AG09319 (cell line): ENCODE results near the gene CUL7.
"Not testable (repeated sequence)": the region's sequence is repeated elsewhere in the genome, so short reads cannot be mapped to it uniquely, and the experiment has no call there.

ENCODE experiments used
- DNase-seq: peaks from one replicate; pipeline ENCODE4 v3.0.0-alpha.2; 2010; ENCODE audit warnings: low read depth; ENCODE audit errors: extremely low read depth
- CTCF ChIP-seq: IDR thresholded peaks from 2 replicates; pipeline ENCODE4 v1.5.1; 2011; ENCODE audit warnings: low read depth, mild to moderate bottlenecking, inconsistent platforms, low read length, moderate library complexity

The CUL7 gene

GRCh38 chr6:43054206-43054943 lies 724 bp upstream of the CUL7 start:
- no peak for TF ChIP-seq CTCF
- DNase-seq = no peak

GRCh38 chr6:43052842-43053544 lies 658 bp downstream of the CUL7 start:
- no peak for TF ChIP-seq CTCF
- no peak for DNase-seq

GRCh38 chr6:43052225-43052841 lies 1.3 kb downstream of the CUL7 start:
- no peak for DNase-seq
- no peak for TF ChIP-seq CTCF

- TF ChIP-seq CTCF = no peak
These were observed 2.7 kb downstream of the CUL7 start for GRCh38 chr6:43050981-43051380.

GRCh38 chr6:43047998-43048397 lies 5.7 kb downstream of the CUL7 start:
- no peak for DNase-seq
- TF ChIP-seq CTCF = no peak

More at GRCh38 chr6:43050981-43051380, 2.7 kb downstream of the CUL7 start:
- DNase-seq = no peak

GRCh38 chr6:43045371-43045930 lies 8.2 kb downstream of the CUL7 start:
- TF ChIP-seq CTCF = no peak
- DNase-seq = no peak

- no peak for TF ChIP-seq CTCF
- DNase-seq = no peak
These were observed 10.3 kb downstream of the CUL7 start for GRCh38 chr6:43043310-43043709.

GRCh38 chr6:43041475-43041874 lies 12.2 kb downstream of the CUL7 start:
- not testable (repeated sequence) for DNase-seq
